Myocyte (in vitro differentiated cells): Measurements from ENCODE around the gene MUC15. TPM values are rescaled to one million over a fixed set of nuclear protein-coding genes. Genes with fewer than 3 reads are reported as not detected.

Experiments
- DNase-seq: peaks from one replicate; pipeline ENCODE4 v3.0.0-alpha.2; 2012; ENCODE audit warnings: low read depth
- total RNA-seq: library from RNA; depleted of rRNA; stranded (reverse); fragments of >200 nt; gene quantifications from 2 replicates; pipeline ENCODE4 v1.2.3, GENCODE V29; 2014

The MUC15 gene
- total RNA-seq, 1 donor from 2014 or later = not detected

DNA sequence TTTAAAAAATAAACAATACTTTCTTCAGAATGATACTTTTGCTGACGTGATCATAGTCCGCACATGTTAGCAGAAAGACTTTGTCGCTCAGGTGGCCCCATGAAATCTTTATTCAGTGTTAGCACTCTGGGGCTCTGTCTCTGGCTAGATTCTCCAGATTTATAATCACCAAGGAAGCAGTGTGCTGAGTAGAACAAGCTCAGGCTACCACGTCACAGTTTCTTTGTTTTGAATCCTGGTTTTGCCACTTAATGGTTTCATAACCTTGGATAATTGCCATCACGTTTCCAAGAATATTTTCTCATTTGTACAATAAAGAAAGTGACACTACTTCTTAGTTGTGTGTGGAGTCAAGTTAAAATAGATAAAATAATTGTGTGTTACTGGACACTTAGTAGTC, 3.9 kb upstream of the MUC15 start:
- DNase-seq = no peak

DNA sequence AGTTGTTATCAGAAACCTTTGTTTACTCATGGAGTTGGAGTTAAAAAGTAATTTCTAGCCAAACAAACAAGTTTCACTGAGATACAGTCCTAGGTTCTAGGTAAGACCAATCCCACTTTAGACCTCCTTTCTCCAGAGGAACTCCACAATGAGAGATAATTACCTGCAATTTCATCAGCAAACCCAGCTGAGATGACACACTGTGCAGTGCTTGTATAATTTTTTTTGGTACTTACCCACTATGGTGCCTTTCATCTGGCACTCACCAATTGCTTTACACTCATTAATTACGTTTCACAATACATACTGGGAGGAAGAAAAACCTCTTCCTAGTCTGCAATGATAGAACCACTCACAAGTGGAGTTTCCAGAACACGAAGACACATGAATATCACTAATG, 1.8 kb upstream of the MUC15 start:
- DNase-seq = no peak

DNA sequence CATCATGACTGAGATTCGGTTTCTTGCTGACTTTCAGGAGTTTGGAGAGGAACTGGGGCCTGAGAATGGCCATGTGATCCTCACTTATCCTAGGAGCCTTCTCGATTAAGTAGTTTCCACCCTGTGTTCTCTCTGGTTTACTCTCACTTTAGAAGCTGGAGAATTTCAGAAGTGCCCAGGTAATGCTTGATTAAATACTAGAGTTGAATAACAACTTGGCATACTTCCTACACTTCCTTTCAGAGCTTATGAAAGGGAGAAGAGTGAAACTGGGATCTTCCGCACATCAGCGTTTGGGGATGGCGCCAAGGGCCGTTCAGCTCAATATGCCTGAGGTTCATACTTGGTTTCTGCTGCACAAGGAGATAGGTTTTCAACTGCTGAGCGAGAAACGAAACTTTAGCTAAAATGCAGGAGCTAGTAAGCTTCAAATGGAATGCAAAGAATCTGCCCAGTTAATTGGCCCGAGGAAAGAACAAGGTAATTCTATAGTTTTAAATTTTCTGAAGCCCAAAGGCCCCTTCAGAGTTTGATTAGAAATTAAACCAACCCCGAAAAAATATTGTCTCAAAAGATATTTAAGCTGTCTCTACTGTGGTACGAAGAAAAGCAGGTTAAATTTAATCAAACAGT, 823 bp upstream of the MUC15 start:
- no peak for DNase-seq

- DNase-seq = no peak
Measured at GRCh38 chr11:26569646-26570045, 2.4 kb downstream of the MUC15 start.

DNA sequence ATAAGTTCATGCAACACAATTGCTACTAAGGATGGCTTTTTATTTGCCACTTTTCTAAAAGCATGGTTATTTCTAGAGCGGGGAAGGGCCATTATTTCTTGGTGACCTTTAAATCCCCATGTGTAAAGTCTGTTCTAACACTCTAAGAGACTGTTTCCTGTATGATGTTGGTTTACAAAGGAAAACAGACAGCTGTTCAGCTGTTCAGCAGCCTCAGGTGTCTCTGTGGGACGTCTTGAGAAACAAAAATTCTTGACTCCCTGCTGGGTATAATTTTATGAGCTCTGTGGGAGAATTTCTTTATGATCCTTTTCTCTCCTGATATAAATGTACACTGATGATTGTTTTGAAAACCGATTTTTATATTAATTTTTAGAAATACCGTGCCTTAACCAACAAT, 13.9 kb downstream of the MUC15 start:
- peak; percentile 12 for DNase-seq

GRCh38 chr11:26557666-26558065, 14.4 kb downstream of the MUC15 start:
- peak; percentile 1 for DNase-seq

- no peak for DNase-seq
Measured at GRCh38 chr11:26556582-26556981, 15.5 kb downstream of the MUC15 start.

DNA sequence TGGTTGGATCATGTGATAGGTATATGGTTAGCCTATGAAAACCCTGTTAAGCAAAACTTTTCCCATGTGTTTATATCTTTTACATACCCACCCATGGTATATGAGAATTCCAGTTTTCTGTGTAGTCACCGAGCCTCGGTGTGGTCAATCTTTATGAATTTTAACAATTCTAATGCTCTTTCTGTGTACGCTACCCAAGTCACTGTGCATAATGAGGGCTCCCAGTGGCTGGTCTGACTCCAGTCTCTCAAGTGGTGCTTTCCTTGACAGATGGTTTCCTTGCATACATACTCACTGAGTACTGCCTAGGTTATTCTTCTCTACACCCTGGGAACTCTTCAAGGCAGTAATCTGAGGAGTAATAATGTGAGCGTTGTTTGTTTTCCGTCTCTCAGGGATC, 17.6 kb downstream of the MUC15 start:
- DNase-seq = no peak

DNA sequence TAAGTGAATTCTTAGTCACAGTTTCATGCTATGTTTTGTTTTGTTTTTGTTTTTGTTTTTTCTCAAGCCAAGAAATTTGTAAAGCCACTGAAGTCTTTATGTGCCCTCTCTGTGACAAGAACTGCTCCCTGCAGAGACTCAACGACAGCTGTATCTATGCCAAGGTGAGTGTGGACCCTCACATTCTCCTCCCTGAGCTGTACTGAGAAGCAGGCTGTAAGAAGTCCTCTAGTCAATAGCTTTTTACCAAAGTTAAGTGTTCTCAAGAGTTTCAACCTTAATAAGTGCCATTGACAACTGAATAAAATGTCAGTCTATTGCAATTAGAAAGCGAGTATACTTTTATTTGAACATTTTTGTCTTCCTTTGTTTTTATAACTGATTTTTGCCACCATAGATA, 18.9 kb downstream of the MUC15 start:
- no peak for DNase-seq

DNA sequence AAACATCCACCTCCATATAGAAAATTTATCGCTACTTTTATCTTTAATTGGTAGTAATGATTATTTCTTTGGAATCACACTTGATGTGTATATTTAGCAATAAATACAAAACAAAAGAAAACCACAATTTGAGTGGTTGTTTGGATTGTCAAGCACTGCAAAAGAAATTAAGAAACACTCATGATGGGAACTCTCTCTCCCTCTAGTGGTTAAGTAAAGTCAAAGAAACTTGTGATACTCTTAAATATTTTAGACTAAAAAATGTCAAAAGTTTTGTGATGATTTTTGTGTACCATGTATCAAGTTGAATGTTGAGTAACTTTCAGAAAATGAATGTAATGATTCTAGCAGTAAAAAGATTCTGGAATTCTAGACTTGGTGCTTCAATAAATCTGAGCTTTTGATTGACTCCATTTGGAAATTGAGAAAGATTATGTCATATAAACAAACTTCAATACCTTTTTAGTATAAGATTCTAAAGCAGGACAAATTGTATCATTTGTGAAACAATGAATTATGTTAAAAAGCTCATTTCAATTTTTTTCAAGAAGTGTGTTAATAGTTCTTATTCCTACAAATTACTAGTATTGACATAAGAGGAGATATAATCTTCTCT, 20.8 kb downstream of the MUC15 start:
- peak; percentile 0 for DNase-seq

DNA sequence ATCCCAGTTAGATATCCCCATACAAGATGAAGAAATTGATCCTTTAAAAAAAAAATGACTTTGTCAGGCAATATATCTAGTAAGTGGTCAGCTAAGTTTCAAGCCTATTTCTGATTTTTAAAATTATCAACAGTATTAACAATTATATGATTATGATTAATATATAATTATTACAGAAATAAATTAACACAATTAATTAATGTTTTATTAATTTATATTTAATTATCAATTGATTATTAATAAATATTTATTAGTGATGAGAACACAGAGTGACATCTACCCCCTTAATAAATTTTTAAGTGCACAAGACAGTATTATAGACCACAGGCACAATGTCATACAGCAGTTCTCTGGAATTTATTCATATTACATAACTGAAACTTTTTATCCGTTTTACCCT, 22.0 kb downstream of the MUC15 start:
- no peak for DNase-seq

- no peak for DNase-seq
Measured at GRCh38 chr11:26549176-26549575, 22.9 kb downstream of the MUC15 start.

- no peak for DNase-seq
Measured at GRCh38 chr11:26541870-26542269, 30.2 kb downstream of the MUC15 start.

DNA sequence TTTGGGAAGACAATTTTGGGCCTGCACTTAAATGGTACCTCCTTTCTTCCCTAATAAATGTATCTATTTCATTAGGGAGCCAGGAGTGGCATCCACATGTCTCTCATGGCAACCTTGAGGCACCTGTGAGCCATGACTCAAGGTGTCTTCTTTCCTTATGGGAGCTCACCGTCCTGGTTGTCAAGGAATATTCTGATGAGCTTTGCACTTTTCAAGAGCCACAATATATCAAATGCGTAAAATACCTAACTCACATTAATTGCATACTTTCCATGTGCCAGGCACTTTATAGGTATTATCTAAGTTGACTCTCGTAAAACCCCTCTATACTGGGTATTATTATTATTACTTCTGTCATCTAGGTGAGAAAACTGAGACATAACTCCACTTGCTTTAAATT, 32.5 kb downstream of the MUC15 start:
- no peak for DNase-seq

DNA sequence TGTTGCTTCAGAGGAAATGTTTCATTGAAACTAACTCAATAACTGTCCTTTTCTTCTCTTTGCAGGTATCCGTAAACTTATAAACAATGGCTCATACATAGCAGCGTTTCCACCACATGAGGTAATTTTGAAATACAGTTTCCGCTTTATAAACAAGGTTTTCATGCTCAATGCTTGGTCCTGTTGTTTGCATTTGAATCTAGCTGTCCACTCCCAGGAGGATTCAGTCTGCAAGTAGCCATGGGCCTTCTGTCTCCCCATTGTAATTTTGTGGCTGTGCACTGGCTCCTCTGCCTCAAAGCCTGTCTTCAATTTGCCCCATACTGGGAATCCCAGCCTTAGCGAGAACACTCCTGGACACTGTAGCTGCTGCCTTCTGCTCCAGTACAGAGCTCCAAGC, 34.7 kb downstream of the MUC15 start:
- DNase-seq = no peak

- no peak for DNase-seq
Measured at GRCh38 chr11:26527685-26528084, 44.4 kb downstream of the MUC15 start.

- DNase-seq = peak; percentile 5
Measured at GRCh38 chr11:26522912-26523610, 49.0 kb downstream of the MUC15 start.

GRCh38 chr11:26519469-26519868, 52.6 kb downstream of the MUC15 start:
- DNase-seq = no peak

GRCh38 chr11:26512196-26512595, 59.9 kb downstream of the MUC15 start:
- no peak for DNase-seq

GRCh38 chr11:26510756-26511155, 61.3 kb downstream of the MUC15 start:
- DNase-seq = no peak

- no peak for DNase-seq
Measured at GRCh38 chr11:26510164-26510563, 61.9 kb downstream of the MUC15 start.
